Right forelimb (tissue), 1 donor: Measurements from ENCODE around the gene SCUBE1.

Source experiments
- DNase-seq: peaks from one replicate; pipeline ENCODE4 v3.0.0-alpha.2; 2018

The SCUBE1 gene

GRCh38 chr22:43191831-43192230 lies 151.3 kb downstream of the SCUBE1 start:
- DNase-seq = no peak

- DNase-seq = no peak
These were observed 154.2 kb downstream of the SCUBE1 start for GRCh38 chr22:43188829-43189545.

GRCh38 chr22:43187171-43188099 lies 155.7 kb downstream of the SCUBE1 start:
- peak; percentile 98 for DNase-seq

- DNase-seq = peak; percentile 80
These were observed 156.7 kb downstream of the SCUBE1 start, which contains the start of gene TTLL12 for GRCh38 chr22:43186272-43187170. Gene TTLL12 (minus strand): TSS chr22:43187134. CDS start chr22:43187069, 65 bp downstream.

GRCh38 chr22:43185860-43186261 lies 157.3 kb downstream of the SCUBE1 start:
- peak; percentile 66 for DNase-seq

- no peak for DNase-seq
These were observed 159.5 kb downstream of the SCUBE1 start for GRCh38 chr22:43183496-43184277.

- no peak for DNase-seq
These were observed 160.4 kb downstream of the SCUBE1 start for GRCh38 chr22:43182726-43183125.

- DNase-seq = no peak
These were observed 161.1 kb downstream of the SCUBE1 start for GRCh38 chr22:43182118-43182517.

- DNase-seq = no peak
These were observed 161.7 kb downstream of the SCUBE1 start for GRCh38 chr22:43181321-43182076.

- no peak for DNase-seq
These were observed 162.5 kb downstream of the SCUBE1 start for GRCh38 chr22:43180670-43181069.

- no peak for DNase-seq
These were observed 163.3 kb downstream of the SCUBE1 start for GRCh38 chr22:43179911-43180195.

- DNase-seq = no peak
These were observed 163.8 kb downstream of the SCUBE1 start for GRCh38 chr22:43179146-43179910.

- DNase-seq = no peak
These were observed 165.7 kb downstream of the SCUBE1 start for GRCh38 chr22:43177479-43177878.

- no peak for DNase-seq
These were observed 167.1 kb downstream of the SCUBE1 start for GRCh38 chr22:43176090-43176489.

- no peak for DNase-seq
These were observed 168.1 kb downstream of the SCUBE1 start for GRCh38 chr22:43174941-43175531.

GRCh38 chr22:43173976-43174720 lies 169.0 kb downstream of the SCUBE1 start:
- DNase-seq = no peak

- no peak for DNase-seq
These were observed 169.6 kb downstream of the SCUBE1 start for GRCh38 chr22:43173566-43173965.

GRCh38 chr22:43172191-43172590 lies 171.0 kb downstream of the SCUBE1 start:
- no peak for DNase-seq

GRCh38 chr22:43171607-43172006 lies 171.6 kb downstream of the SCUBE1 start:
- no peak for DNase-seq
